ENCODE measurements around the gene GLDN.

DNA sequence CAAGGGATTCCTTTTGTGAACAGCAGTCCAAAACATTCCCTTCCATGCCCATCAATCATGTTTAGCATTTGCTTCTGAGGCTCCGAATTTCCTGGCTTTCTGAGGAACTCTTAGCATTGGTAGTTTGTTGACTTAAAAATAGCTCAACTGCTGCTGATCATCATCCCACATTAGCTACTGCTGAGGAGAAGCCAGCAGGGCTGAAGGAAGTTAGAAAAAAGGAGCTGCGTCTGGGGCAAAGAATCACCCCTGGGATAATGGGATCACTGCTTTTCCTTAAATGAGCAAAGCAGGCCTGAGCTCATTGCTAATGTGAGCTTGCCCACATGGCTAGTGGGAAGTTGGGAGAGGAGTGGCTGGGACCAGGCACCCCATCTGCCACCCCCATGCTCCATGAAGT is 42.8 kb upstream of the GLDN start:
- no peak for TF ChIP-seq REST (tag by site-specific recombination; IDR thresholded peaks at IDR 0.05)
- TF ChIP-seq MEIS1 (CRISPR knock-in tag; IDR thresholded peaks at IDR 0.05; ENCODE audit: borderline replicate concordance) = no peak
- no peak for TF ChIP-seq CTCF (tag by site-specific recombination; IDR thresholded peaks at IDR 0.05)
- TF ChIP-seq YY1 (tag by site-specific recombination; IDR thresholded peaks at IDR 0.05) = no peak
- TF ChIP-seq ZNF623 (tag by site-specific recombination; IDR thresholded peaks at IDR 0.05) = no peak
- TF ChIP-seq ZNF157 (tag by site-specific recombination; IDR thresholded peaks at IDR 0.05) = no peak
- TF ChIP-seq, protein P1, sequence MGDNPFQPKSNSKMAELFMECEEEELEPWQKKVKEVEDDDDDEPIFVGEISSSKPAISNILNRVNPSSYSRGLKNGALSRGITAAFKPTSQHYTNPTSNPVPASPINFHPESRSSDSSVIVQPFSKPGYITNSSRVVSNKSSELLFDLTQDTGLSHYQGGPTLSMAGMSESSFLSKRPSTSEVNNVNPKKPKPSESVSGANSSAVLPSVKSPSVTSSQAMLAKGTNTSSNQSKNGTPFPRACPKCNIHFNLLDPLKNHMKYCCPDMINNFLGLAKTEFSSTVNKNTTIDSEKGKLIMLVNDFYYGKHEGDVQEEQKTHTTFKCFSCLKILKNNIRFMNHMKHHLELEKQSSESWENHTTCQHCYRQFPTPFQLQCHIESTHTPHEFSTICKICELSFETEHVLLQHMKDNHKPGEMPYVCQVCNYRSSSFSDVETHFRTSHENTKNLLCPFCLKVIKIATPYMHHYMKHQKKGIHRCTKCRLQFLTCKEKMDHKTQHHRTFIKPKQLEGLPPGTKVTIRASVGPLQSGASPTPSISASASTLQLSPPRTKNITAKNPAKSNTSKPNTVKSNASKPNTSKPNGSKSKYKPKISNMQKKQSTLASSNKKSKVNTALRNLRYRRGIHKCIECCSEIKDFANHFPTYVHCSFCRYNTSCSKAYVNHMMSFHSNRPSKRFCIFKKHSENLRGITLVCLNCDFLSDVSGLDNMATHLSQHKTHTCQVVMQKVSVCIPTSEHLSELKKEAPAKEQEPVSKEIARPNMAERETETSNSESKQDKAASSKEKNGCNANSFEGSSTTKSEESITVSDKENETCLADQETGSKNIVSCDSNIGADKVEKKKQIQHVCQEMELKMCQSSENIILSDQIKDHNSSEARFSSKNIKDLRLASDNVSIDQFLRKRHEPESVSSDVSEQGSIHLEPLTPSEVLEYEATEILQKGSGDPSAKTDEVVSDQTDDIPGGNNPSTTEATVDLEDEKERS (tag by site-specific recombination; IDR thresholded peaks at IDR 0.05) = no peak
- TF ChIP-seq ZNF114 (tag by site-specific recombination; IDR thresholded peaks at IDR 0.05) = no peak
- no peak for TF ChIP-seq ZNF510 (tag by site-specific recombination; IDR thresholded peaks at IDR 0.05; ENCODE audit: insufficient replicate concordance)
- no peak for TF ChIP-seq HIC1 (tag by site-specific recombination; IDR thresholded peaks at IDR 0.05)
- no peak for TF ChIP-seq ZNF239 (tag by site-specific recombination; IDR thresholded peaks at IDR 0.05)
- no peak for TF ChIP-seq ZNF843 (tag by site-specific recombination; IDR thresholded peaks at IDR 0.05)
- no peak for TF ChIP-seq ZNF692 (tag by site-specific recombination; IDR thresholded peaks at IDR 0.05)
